OCI-LY1 (cell line): ENCODE results near the gene SAG.

Experiments used
- CTCF ChIP-seq: fragments of 200-600 bp; sonication (generic), shearing (Covaris generic); IDR thresholded peaks from 2 replicates; pipeline ENCODE4 v1.5.1; 2017; ENCODE audit warnings: mild to moderate bottlenecking, antibody characterized with exemption, low read length, moderate library complexity, mixed read lengths
- EZH2 ChIP-seq: fragments of 200-600 bp; sonication (generic), shearing (Covaris generic); IDR thresholded peaks from 2 replicates; pipeline ENCODE4 v1.8.0; 2017; ENCODE audit warnings: borderline replicate concordance, mixed run types, mild to moderate bottlenecking, antibody characterized with exemption, low read length, moderate library complexity, mixed read lengths

- TF ChIP-seq CTCF: no peak
- no peak for TF ChIP-seq EZH2
Measured at GRCh38 chr2:233265899-233266431, 41.7 kb upstream of the SAG start.
